HepG2 (cell line): ENCODE data around the gene CHRNB4. TPM values are rescaled to one million over a fixed set of nuclear protein-coding genes. Genes with fewer than 3 reads are reported as not detected.

ENCODE experiments used
- KLF6 ChIP-seq: IDR thresholded peaks from 2 replicates; pipeline ENCODE4 v1.8.0; 2016; ENCODE audit warnings: missing biosample characterization, missing genetic modification reagents
- PBX3 ChIP-seq: sonication (generic); formaldehyde crosslinking; IDR thresholded peaks from 2 replicates; pipeline ENCODE4 v1.8.1; 2023; ENCODE audit warnings: missing genetic modification reagents, inconsistent platforms, borderline replicate concordance
- SNRNP70 ChIP-seq: fragments of 200-400 bp; formaldehyde crosslinking; IDR thresholded peaks from 2 replicates; pipeline ENCODE4 v1.6.1; 2017; ENCODE audit warnings: mild to moderate bottlenecking, low read depth, low read length, moderate library complexity
- YY1 ChIP-seq: IDR thresholded peaks from 2 replicates; pipeline ENCODE4 v1.6.1; 2011; ENCODE audit warnings: low read length, low read depth, moderate library complexity, mild to moderate bottlenecking; ENCODE audit not compliant: insufficient read depth, insufficient replicate concordance
- polyA plus RNA-seq, 8 experiments: library from polyadenylated mRNA; depleted of rRNA in 3 of 8; stranded (reverse) in 7 of 8; unstranded in 1 of 8; fragments of >200 nt; fragmentation: Illumina TruSeq in 4 of 8; extraction: Trizol in 4 of 8; gene quantifications; 2 replicates each; pipeline versions ENCODE4 v1.2.1 to v1.2.3, GENCODE V29; 2011 to 2016; ENCODE audit warnings: low read depth in 4 of 8, missing spikeins in 1 of 8, mixed read lengths in 1 of 8; ENCODE audit not compliant: insufficient read depth in 1 of 8
- total RNA-seq, 5 experiments: library from RNA; depleted of rRNA; stranded (reverse); fragments of >200 nt; fragmentation: Illumina TruSeq; extraction: Trizol; gene quantifications; 2 replicates each; pipeline ENCODE4 v1.2.3, GENCODE V29; 2016; ENCODE audit warnings: low read depth in 1 of 5
- TF ChIP-seq, protein P1 (sequence below): sonication (generic); formaldehyde crosslinking; IDR thresholded peaks from 2 replicates; pipeline ENCODE4 v1.5.0; 2020; ENCODE audit warnings: mild to moderate bottlenecking, missing genetic modification reagents, borderline replicate concordance

CHRNB4 gene
- total and polyA plus RNA-seq, 2 of the 13 experiments (the other 11 are each of a cell fraction or from before 2014, with no cell fraction given), result not detected

- TF ChIP-seq, protein P1, sequence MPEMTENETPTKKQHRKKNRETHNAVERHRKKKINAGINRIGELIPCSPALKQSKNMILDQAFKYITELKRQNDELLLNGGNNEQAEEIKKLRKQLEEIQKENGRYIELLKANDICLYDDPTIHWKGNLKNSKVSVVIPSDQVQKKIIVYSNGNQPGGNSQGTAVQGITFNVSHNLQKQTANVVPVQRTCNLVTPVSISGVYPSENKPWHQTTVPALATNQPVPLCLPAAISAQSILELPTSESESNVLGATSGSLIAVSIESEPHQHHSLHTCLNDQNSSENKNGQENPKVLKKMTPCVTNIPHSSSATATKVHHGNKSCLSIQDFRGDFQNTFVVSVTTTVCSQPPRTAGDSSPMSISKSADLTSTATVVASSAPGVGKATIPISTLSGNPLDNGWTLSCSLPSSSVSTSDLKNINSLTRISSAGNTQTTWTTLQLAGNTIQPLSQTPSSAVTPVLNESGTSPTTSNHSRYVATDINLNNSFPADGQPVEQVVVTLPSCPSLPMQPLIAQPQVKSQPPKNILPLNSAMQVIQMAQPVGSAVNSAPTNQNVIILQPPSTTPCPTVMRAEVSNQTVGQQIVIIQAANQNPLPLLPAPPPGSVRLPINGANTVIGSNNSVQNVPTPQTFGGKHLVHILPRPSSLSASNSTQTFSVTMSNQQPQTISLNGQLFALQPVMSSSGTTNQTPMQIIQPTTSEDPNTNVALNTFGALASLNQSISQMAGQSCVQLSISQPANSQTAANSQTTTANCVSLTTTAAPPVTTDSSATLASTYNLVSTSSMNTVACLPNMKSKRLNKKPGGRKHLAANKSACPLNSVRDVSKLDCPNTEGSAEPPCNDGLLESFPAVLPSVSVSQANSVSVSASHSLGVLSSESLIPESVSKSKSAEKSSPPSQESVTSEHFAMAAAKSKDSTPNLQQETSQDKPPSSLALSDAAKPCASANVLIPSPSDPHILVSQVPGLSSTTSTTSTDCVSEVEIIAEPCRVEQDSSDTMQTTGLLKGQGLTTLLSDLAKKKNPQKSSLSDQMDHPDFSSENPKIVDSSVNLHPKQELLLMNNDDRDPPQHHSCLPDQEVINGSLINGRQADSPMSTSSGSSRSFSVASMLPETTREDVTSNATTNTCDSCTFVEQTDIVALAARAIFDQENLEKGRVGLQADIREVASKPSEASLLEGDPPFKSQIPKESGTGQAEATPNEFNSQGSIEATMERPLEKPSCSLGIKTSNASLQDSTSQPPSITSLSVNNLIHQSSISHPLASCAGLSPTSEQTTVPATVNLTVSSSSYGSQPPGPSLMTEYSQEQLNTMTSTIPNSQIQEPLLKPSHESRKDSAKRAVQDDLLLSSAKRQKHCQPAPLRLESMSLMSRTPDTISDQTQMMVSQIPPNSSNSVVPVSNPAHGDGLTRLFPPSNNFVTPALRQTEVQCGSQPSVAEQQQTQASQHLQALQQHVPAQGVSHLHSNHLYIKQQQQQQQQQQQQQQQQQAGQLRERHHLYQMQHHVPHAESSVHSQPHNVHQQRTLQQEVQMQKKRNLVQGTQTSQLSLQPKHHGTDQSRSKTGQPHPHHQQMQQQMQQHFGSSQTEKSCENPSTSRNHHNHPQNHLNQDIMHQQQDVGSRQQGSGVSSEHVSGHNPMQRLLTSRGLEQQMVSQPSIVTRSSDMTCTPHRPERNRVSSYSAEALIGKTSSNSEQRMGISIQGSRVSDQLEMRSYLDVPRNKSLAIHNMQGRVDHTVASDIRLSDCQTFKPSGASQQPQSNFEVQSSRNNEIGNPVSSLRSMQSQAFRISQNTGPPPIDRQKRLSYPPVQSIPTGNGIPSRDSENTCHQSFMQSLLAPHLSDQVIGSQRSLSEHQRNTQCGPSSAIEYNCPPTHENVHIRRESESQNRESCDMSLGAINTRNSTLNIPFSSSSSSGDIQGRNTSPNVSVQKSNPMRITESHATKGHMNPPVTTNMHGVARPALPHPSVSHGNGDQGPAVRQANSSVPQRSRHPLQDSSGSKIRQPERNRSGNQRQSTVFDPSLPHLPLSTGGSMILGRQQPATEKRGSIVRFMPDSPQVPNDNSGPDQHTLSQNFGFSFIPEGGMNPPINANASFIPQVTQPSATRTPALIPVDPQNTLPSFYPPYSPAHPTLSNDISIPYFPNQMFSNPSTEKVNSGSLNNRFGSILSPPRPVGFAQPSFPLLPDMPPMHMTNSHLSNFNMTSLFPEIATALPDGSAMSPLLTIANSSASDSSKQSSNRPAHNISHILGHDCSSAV (CRISPR knock-in tag), result no peak
- no peak for TF ChIP-seq KLF6 (CRISPR knock-in tag)
- TF ChIP-seq SNRNP70, result no peak
- TF ChIP-seq PBX3 (CRISPR knock-in tag), result no peak
- no peak for TF ChIP-seq YY1
Observed at GRCh38 chr15:78651930-78652615, 11.1 kb upstream of the CHRNB4 start (continued).
